Astrocyte (in vitro differentiated cells and primary cell): ENCODE measurements around the gene CLHC1. TPM values are rescaled to one million over a fixed set of nuclear protein-coding genes. Genes with fewer than 3 reads are reported as not detected.

Experiments
- DNase-seq: peaks from one replicate; pipeline ENCODE4 v3.0.0-alpha.2; 2010; ENCODE audit warnings: low read depth
- FAIRE-seq: peaks from 2 replicates; lab custom pipeline; 2011; peaks lifted over from hg19 to GRCh38; lab: Jason Lieb, UNC
- H2AFZ ChIP-seq: 2 replicates; pipeline ENCODE4 v1.6.0; 2012; ENCODE audit warnings: low read depth, low read length, inconsistent platforms
- H3K27ac ChIP-seq: 2 replicates; pipeline ENCODE4 v1.5.1; 2011; ENCODE audit warnings: low read depth, low read length, inconsistent platforms
- H3K27me3 ChIP-seq: 2 replicates; pipeline ENCODE4 v1.6.0; 2011; ENCODE audit warnings: low read length, inconsistent platforms; ENCODE audit not compliant: insufficient read depth
- H3K36me3 ChIP-seq: 2 replicates; pipeline ENCODE4 v1.5.1; 2011; ENCODE audit warnings: low read length, inconsistent platforms; ENCODE audit not compliant: insufficient read depth
- H3K4me1 ChIP-seq: 2 replicates; pipeline ENCODE4 v1.5.1; 2011; ENCODE audit warnings: low read length, inconsistent platforms; ENCODE audit not compliant: insufficient read depth
- H3K4me2 ChIP-seq: 2 replicates; pipeline ENCODE4 v1.6.0; 2012; ENCODE audit warnings: low read length, inconsistent platforms
- H3K4me3 ChIP-seq: 2 replicates; pipeline ENCODE4 v1.5.1; 2011; ENCODE audit warnings: low read depth, mild to moderate bottlenecking, low read length, inconsistent platforms; ENCODE audit not compliant: insufficient read depth
- H3K79me2 ChIP-seq: 2 replicates; pipeline ENCODE4 v1.6.0; 2012; ENCODE audit warnings: mild to moderate bottlenecking, low read length, inconsistent platforms; ENCODE audit not compliant: insufficient read depth
- H3K9ac ChIP-seq: 2 replicates; pipeline ENCODE4 v1.6.0; 2012; ENCODE audit warnings: mild to moderate bottlenecking, low read length, inconsistent platforms
- H3K9me3 ChIP-seq: 2 replicates; pipeline ENCODE4 v1.5.1; 2012; ENCODE audit warnings: low read depth, mild to moderate bottlenecking, low read length, inconsistent platforms; ENCODE audit not compliant: insufficient read depth
- H4K20me1 ChIP-seq: 2 replicates; pipeline ENCODE4 v1.6.0; 2012; ENCODE audit warnings: low read length, inconsistent platforms; ENCODE audit not compliant: insufficient read depth
- H3K27ac Mint-ChIP-seq: one replicate; pipeline ENCODE4 v1.8.0; 2021; ENCODE audit warnings: mild to moderate bottlenecking, mixed read lengths; ENCODE audit not compliant: unreplicated experiment
- H3K27me3 Mint-ChIP-seq: one replicate; pipeline ENCODE4 v1.8.0; 2021; ENCODE audit warnings: low read depth, mixed read lengths; ENCODE audit not compliant: unreplicated experiment
- H3K36me3 Mint-ChIP-seq: one replicate; pipeline ENCODE4 v1.8.0; 2021; ENCODE audit warnings: low read depth, mixed read lengths; ENCODE audit not compliant: unreplicated experiment
- H3K4me1 Mint-ChIP-seq: one replicate; pipeline ENCODE4 v1.8.0; 2021; ENCODE audit warnings: low read depth, mixed read lengths; ENCODE audit not compliant: unreplicated experiment
- H3K4me3 Mint-ChIP-seq: one replicate; pipeline ENCODE4 v1.8.0; 2021; ENCODE audit warnings: mild to moderate bottlenecking, moderate library complexity, mixed read lengths; ENCODE audit not compliant: unreplicated experiment
- H3K9me3 Mint-ChIP-seq: one replicate; pipeline ENCODE4 v1.8.0; 2021; ENCODE audit warnings: mild to moderate bottlenecking, mixed read lengths; ENCODE audit not compliant: unreplicated experiment
- CTCF ChIP-seq: IDR thresholded peaks from 2 replicates; pipeline ENCODE4 v1.5.1; 2011; ENCODE audit warnings: low read depth, mild to moderate bottlenecking, inconsistent platforms, low read length, moderate library complexity; ENCODE audit not compliant: insufficient read depth
- EZH2 ChIP-seq: IDR thresholded peaks from 2 replicates; pipeline ENCODE4 v1.6.1; 2012; ENCODE audit warnings: mild to moderate bottlenecking, low read length, inconsistent platforms; ENCODE audit not compliant: insufficient read depth
- total RNA-seq: library from RNA; stranded (reverse); gene quantifications from 2 replicates; pipeline ENCODE4 v1.2.1, GENCODE V29; 2021

CLHC1 gene
- total RNA-seq, 1 donor from 2014 or later, result 17.5 TPM

- Histone ChIP-seq H3K4me3 (no peak overlapping the region), H3K9ac (no peak overlapping the region), H3K79me2 (no peaks in the 10 kb centered on the region), H3K36me3 (no peaks in the 10 kb centered on the region), H4K20me1 (no peaks in the 10 kb centered on the region), H3K9me3 (no peaks in the 10 kb centered on the region), H3K4me2 (no peak overlapping the region), H2AFZ (no peak overlapping the region), H3K4me1 (peaks cover 5% of the 10 kb centered on the region), H3K27ac (no peak overlapping the region), H3K27me3 (no peaks in the 10 kb centered on the region)
- H3K27me3 Mint-ChIP-seq, result no peaks in the 10 kb centered on the region
- H3K9me3 Mint-ChIP-seq, result no peaks in the 10 kb centered on the region
- H3K36me3 Mint-ChIP-seq, result peaks cover 2% of the 10 kb centered on the region
- FAIRE-seq (no peak), DNase-seq (no peak)
- no peak overlapping the region for H3K4me3 Mint-ChIP-seq
- TF ChIP-seq CTCF (no peak), EZH2 (no peak)
- peaks cover 5% of the 10 kb centered on the region for H3K4me1 Mint-ChIP-seq
- H3K27ac Mint-ChIP-seq, result no peak overlapping the region
Observed at GRCh38 chr2:55173438-55174054, 58.5 kb downstream of the CLHC1 start.

GRCh38 chr2:55169915-55170314 is 62.2 kb downstream of the CLHC1 start:
- Histone ChIP-seq H3K9me3 (no peaks in the 10 kb centered on the region), H3K4me3 (no peak overlapping the region), H3K27ac (no peak overlapping the region), H3K79me2 (peaks cover 8% of the 10 kb centered on the region), H3K27me3 (no peaks in the 10 kb centered on the region), H3K4me1 (peaks cover 27% of the 10 kb centered on the region), H3K9ac (no peak overlapping the region), H4K20me1 (no peaks in the 10 kb centered on the region), H2AFZ (no peak overlapping the region), H3K4me2 (no peak overlapping the region), H3K36me3 (no peaks in the 10 kb centered on the region)
- no peaks in the 10 kb centered on the region for H3K9me3 Mint-ChIP-seq
- no peak for DNase-seq
- TF ChIP-seq EZH2 (no peak), CTCF (no peak)
- H3K4me3 Mint-ChIP-seq, result no peak overlapping the region
- H3K27ac Mint-ChIP-seq, result no peak overlapping the region
- no peaks in the 10 kb centered on the region for H3K27me3 Mint-ChIP-seq
- peaks cover 2% of the 10 kb centered on the region for H3K36me3 Mint-ChIP-seq
- H3K4me1 Mint-ChIP-seq, result peaks cover 33% of the 10 kb centered on the region
- FAIRE-seq, result no peak

DNA sequence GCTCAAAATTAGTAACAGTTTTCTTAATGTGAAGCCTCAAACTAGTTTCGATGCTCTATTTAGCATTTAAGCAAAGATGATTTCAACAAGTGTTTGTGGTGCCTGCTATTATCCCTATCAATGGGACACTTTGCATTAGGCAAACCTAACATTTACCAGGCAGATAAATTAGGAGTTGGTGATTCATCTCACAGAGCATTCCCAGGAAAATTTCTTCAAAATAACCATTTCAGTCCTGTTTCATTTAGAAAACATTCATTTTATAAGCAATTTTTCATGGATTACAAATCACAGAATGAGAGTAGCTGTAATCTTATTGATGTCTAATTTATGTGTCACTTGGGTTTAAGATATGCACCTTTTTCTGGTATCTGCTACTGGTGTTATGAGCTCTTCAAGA is 62.7 kb downstream of the CLHC1 start:
- H3K9me3 Mint-ChIP-seq, result no peaks in the 10 kb centered on the region
- no peak overlapping the region for H3K4me3 ChIP-seq
- DNase-seq (no peak), FAIRE-seq (no peak)
- H3K9me3 ChIP-seq, result no peaks in the 10 kb centered on the region
- peaks cover 2% of the 10 kb centered on the region for H3K36me3 Mint-ChIP-seq
- H3K79me2 ChIP-seq, result peaks cover 8% of the 10 kb centered on the region
- peaks cover 31% of the 10 kb centered on the region for H3K4me1 ChIP-seq
- no peak overlapping the region for H3K4me3 Mint-ChIP-seq
- no peaks in the 10 kb centered on the region for H3K27me3 Mint-ChIP-seq
- H4K20me1 ChIP-seq, result no peaks in the 10 kb centered on the region
- no peak overlapping the region for H3K4me2 ChIP-seq
- H3K4me1 Mint-ChIP-seq, result peaks cover 38% of the 10 kb centered on the region
- no peak overlapping the region for H3K27ac Mint-ChIP-seq
- TF ChIP-seq CTCF (no peak), EZH2 (no peak)
- H3K36me3 ChIP-seq, result no peaks in the 10 kb centered on the region
- H2AFZ ChIP-seq, result no peak overlapping the region
- no peak overlapping the region for H3K9ac ChIP-seq
- H3K27me3 ChIP-seq, result no peaks in the 10 kb centered on the region
- H3K27ac ChIP-seq, result no peak overlapping the region
